HCT116 (cell line): Measurements from ENCODE around the gene THRB. TPM values are rescaled to one million over a fixed set of nuclear protein-coding genes. Genes with fewer than 3 reads are reported as not detected.

Source experiments
- ATAC-seq: fragments of 200-7000 bp; cut with Tn5 transposase; 2 replicates; pipeline ENCODE4 v1.9.1; 2020; ENCODE audit warnings: mild to moderate bottlenecking, moderate library complexity
- BruUV-seq: library from RNA; stranded (reverse); fragments of 400-500 nt; replicated peaks from 2 replicates; lab custom pipeline; 2021; lab: Mats Ljungman, UMichigan
- CTCF ChIA-PET: fragments of 300-600 bp; sonication (Branson Sonifier 250); formaldehyde crosslinking; loops from one replicate; lab custom pipeline; 2021; ENCODE audit warnings: antibody characterized with exemption; lab: Charles Lee
- POLR2A ChIA-PET: fragments of 300-600, 350-600 bp; sonication (Branson Sonifier 250); formaldehyde crosslinking; loops from one replicate; lab custom pipeline; 2021; ENCODE audit warnings: antibody characterized with exemption; lab: Charles Lee
- RAD21 ChIA-PET, 2 experiments: fragments of 300-600 bp; sonication (Branson Sonifier 250); formaldehyde crosslinking; loops; one replicate each; lab custom pipeline; 2023; ENCODE audit warnings: low total read pairs in 2 of 2; ENCODE audit not compliant: uncharacterized antibody in 2 of 2, unreplicated experiment in 2 of 2, low non-redundant PET in 1 of 2; lab: Charles Lee
- DNase-seq: peaks from one replicate; pipeline ENCODE4 v3.0.0-alpha.2; 2010; ENCODE audit warnings: low read depth, low spot score
- H2AFZ ChIP-seq: fragments of 200-600 bp; shearing (Covaris generic), sonication (generic); 2 replicates; pipeline ENCODE4 v1.6.1; 2017; ENCODE audit warnings: low read depth, mixed run types, mixed read lengths, antibody characterized with exemption, low read length; ENCODE audit not compliant: poor library complexity, severe bottlenecking
- H3K27ac ChIP-seq: 2 replicates; pipeline ENCODE4 v1.5.1; 2012; ENCODE audit warnings: low read depth, low read length
- H3K27me3 ChIP-seq: fragments of 200-600 bp; sonication (generic); 2 replicates; pipeline ENCODE4 v1.6.1; 2016; ENCODE audit warnings: mixed run types, low read length, mixed read lengths; ENCODE audit not compliant: insufficient read depth
- H3K36me3 ChIP-seq, 2 experiments: fragments of 200-500 bp in 1 of 2; fragments of 200-600 bp in 1 of 2; sonication (Bioruptor generic) in 1 of 2; sonication (generic) in 1 of 2; 2 replicates each; pipeline versions ENCODE4 v1.5.1 to v1.6.1; 2014 to 2016; ENCODE audit warnings: low read length in 2 of 2, inconsistent platforms in 1 of 2, mixed read lengths in 1 of 2, mixed run types in 1 of 2; ENCODE audit not compliant: insufficient read depth in 2 of 2, control insufficient read depth in 1 of 2
- H3K4me1 ChIP-seq, 2 experiments: fragments of 200-600 bp in 1 of 2; sonication (generic) in 1 of 2; 2 replicates each; pipeline versions ENCODE4 v1.5.1 to v1.6.1; 2012 to 2017; ENCODE audit warnings: low read length in 2 of 2, inconsistent platforms in 1 of 2, mild to moderate bottlenecking in 1 of 2, mixed read lengths in 1 of 2, mixed run types in 1 of 2, moderate library complexity in 1 of 2; ENCODE audit not compliant: insufficient read depth in 2 of 2, control insufficient read depth in 1 of 2
- H3K4me2 ChIP-seq: fragments of 200-600 bp; sonication (generic); 2 replicates; pipeline ENCODE4 v1.6.1; 2017; ENCODE audit warnings: mixed run types, low read length, mixed read lengths
- H3K4me3 ChIP-seq, 2 experiments: fragments of 200-600 bp in 1 of 2; sonication (generic) in 1 of 2; replicated peaks in 1 of 2; 2 replicates each; pipeline ENCODE4 v1.5.1; 2011 to 2016; ENCODE audit warnings: low read length in 2 of 2, control low read depth in 1 of 2, low read depth in 1 of 2, mild to moderate bottlenecking in 1 of 2, mixed read lengths in 1 of 2, mixed run types in 1 of 2
- H3K79me2 ChIP-seq: fragments of 200-600 bp; sonication (generic); 2 replicates; pipeline ENCODE4 v1.6.1; 2017; ENCODE audit warnings: mild to moderate bottlenecking, mixed run types, low read length, moderate library complexity, mixed read lengths; ENCODE audit not compliant: insufficient read depth
- H3K9ac ChIP-seq: fragments of 200-600 bp; sonication (generic); 2 replicates; pipeline ENCODE4 v1.6.1; 2016; ENCODE audit warnings: low read length, mixed read lengths
- H3K9me2 ChIP-seq: fragments of 200-600 bp; sonication (generic), shearing (Covaris generic); 2 replicates; pipeline ENCODE4 v1.6.1; 2017; ENCODE audit warnings: mixed run types, mild to moderate bottlenecking, moderate library complexity; ENCODE audit not compliant: insufficient read depth
- H3K9me3 ChIP-seq, 2 experiments: fragments of 200-500 bp in 1 of 2; fragments of 200-600 bp in 1 of 2; sonication (Bioruptor generic) in 1 of 2; sonication (generic) in 1 of 2; 2 replicates each; pipeline ENCODE4 v1.6.1; 2014 to 2017; ENCODE audit warnings: low read length in 2 of 2, mixed read lengths in 2 of 2, inconsistent platforms in 1 of 2, low read depth in 1 of 2, mild to moderate bottlenecking in 1 of 2, mixed run types in 1 of 2, moderate library complexity in 1 of 2; ENCODE audit not compliant: control insufficient read depth in 1 of 2, insufficient read depth in 1 of 2
- H4K20me1 ChIP-seq: fragments of 200-600 bp; sonication (generic), shearing (Covaris generic); 2 replicates; pipeline ENCODE4 v1.6.1; 2017; ENCODE audit warnings: mixed run types, mild to moderate bottlenecking, moderate library complexity; ENCODE audit not compliant: insufficient read depth
- ATF3 ChIP-seq: IDR thresholded peaks from 2 replicates; pipeline ENCODE4 v1.6.1; 2012
- CBX3 ChIP-seq: IDR thresholded peaks from 2 replicates; pipeline ENCODE4 v1.6.1; 2012; ENCODE audit warnings: low read depth
- CTCF ChIP-seq, 3 experiments: fragments of 200-600 bp in 1 of 3; sonication (generic) in 1 of 3; IDR thresholded peaks in 2 of 3; conservative IDR thresholded peaks in 1 of 3; 2 replicates each; pipeline ENCODE4 v1.5.1; 2012 to 2017; ENCODE audit warnings: low read depth in 2 of 3, low read length in 2 of 3, antibody characterized with exemption in 1 of 3, borderline replicate concordance in 1 of 3, control low read depth in 1 of 3, mild to moderate bottlenecking in 1 of 3, mixed read lengths in 1 of 3, mixed run types in 1 of 3, moderate library complexity in 1 of 3; ENCODE audit not compliant: insufficient read depth in 1 of 3
- EZH2 ChIP-seq: fragments of 200-600 bp; sonication (generic); IDR thresholded peaks from 2 replicates; pipeline ENCODE4 v1.6.1; 2017; ENCODE audit warnings: antibody characterized with exemption, mixed run types
- EZH2phosphoT487 ChIP-seq: fragments of 200-600 bp; IDR thresholded peaks from 2 replicates; pipeline ENCODE4 v1.6.1; 2018; ENCODE audit warnings: antibody characterized with exemption, borderline replicate concordance
- FOSL1 ChIP-seq: IDR thresholded peaks from 2 replicates; pipeline ENCODE4 v1.6.1; 2012; ENCODE audit warnings: low read depth
- MAX ChIP-seq: IDR thresholded peaks from 2 replicates; pipeline ENCODE4 v1.6.1; 2012
- POLR2A ChIP-seq: IDR thresholded peaks from 2 replicates; pipeline ENCODE4 v1.7.0; 2011; ENCODE audit warnings: borderline replicate concordance; ENCODE audit not compliant: insufficient read depth, insufficient read length; ENCODE audit errors: extremely low read depth
- POLR2AphosphoS5 ChIP-seq: IDR thresholded peaks from 2 replicates; pipeline ENCODE4 v1.6.1; 2011; ENCODE audit warnings: mild to moderate bottlenecking, low read depth, low read length, moderate library complexity
- RAD21 ChIP-seq: IDR thresholded peaks from 2 replicates; pipeline ENCODE4 v1.6.1; 2012; ENCODE audit warnings: low read depth, mild to moderate bottlenecking
- REST ChIP-seq: IDR thresholded peaks from 2 replicates; pipeline ENCODE4 v1.6.1; 2012; ENCODE audit warnings: low read depth
- SP1 ChIP-seq: IDR thresholded peaks from 2 replicates; pipeline ENCODE4 v1.6.1; 2012; ENCODE audit warnings: low read depth
- SRF ChIP-seq: IDR thresholded peaks from 2 replicates; pipeline ENCODE4 v1.6.1; 2012; ENCODE audit warnings: low read depth
- TCF7L2 ChIP-seq: IDR thresholded peaks from 2 replicates; pipeline ENCODE4 v1.7.0; 2011; ENCODE audit warnings: borderline replicate concordance, inconsistent platforms; ENCODE audit not compliant: insufficient read depth, insufficient read length; ENCODE audit errors: extremely low read depth
- ZBTB33 ChIP-seq: IDR thresholded peaks from 2 replicates; pipeline ENCODE4 v1.6.1; 2011; ENCODE audit warnings: mild to moderate bottlenecking, low read length, moderate library complexity; ENCODE audit not compliant: insufficient replicate concordance; ENCODE audit errors: extremely low read depth
- ZFX ChIP-seq: fragments of 450-650 bp; IDR thresholded peaks from 2 replicates; pipeline ENCODE4 v1.6.1; 2017
- intact Hi-C: fragments of 100-400 bp; cut with micrococcal nuclease; formaldehyde crosslinking; loops from 2 replicates; pipeline ENCODE4 v1.10.0; 2022
- total RNA-seq: library from RNA; stranded (reverse); gene quantifications from one replicate; pipeline ENCODE4 v1.2.1, GENCODE V29; 2021; ENCODE audit not compliant: unreplicated experiment

The THRB gene
- total RNA-seq, 1 experiment from 2014 or later, result 2.5 TPM

GRCh38 chr3:24224666-24225384, 269.8 kb downstream of the THRB start:
- no peak overlapping the region for H3K4me3 ChIP-seq
- no peak overlapping the region for H2AFZ ChIP-seq
- H3K9me3 ChIP-seq, result no peaks in the 10 kb centered on the region
- no peak overlapping the region for H3K4me2 ChIP-seq
- H3K9me2 ChIP-seq, result no peaks in the 10 kb centered on the region
- no peak for ATAC-seq
- H3K27me3 ChIP-seq, result no peaks in the 10 kb centered on the region
- no peaks in the 10 kb centered on the region for H4K20me1 ChIP-seq
- no peak overlapping the region for H3K9ac ChIP-seq
- BruUV-seq, result no TSS peak
- ChIA-PET RAD21 (no interaction called here), CTCF (no interaction called here)
- H3K36me3 ChIP-seq, result no peaks in the 10 kb centered on the region
- H3K27ac ChIP-seq, result no peak overlapping the region
- intact Hi-C loops, result no loop called here
- H3K79me2 ChIP-seq, result no peaks in the 10 kb centered on the region
- TF ChIP-seq ZFX (no peak), POLR2A (no peak), EZH2phosphoT487 (no peak), SRF (no peak), ATF3 (no peak), REST (no peak), CTCF (IDR thresholded peaks at IDR 0.05 in 2 of 3, conservative IDR thresholded peaks at IDR 0.05 in 1 of 3; ENCODE audit: borderline replicate concordance in 1 of 3, insufficient read depth in 1 of 3, low read depth in 2 of 3, low read length in 2 of 3) (no peak), MAX (no peak), TCF7L2 (no peak), POLR2AphosphoS5 (no peak), RAD21 (no peak), SP1 (no peak), EZH2 (no peak), FOSL1 (no peak), CBX3 (no peak), ZBTB33 (no peak)
- TF ChIP-seq, all 23 proteins: peak for 0
- H3K4me1 ChIP-seq, result peaks cover 3% of the 10 kb centered on the region in 2 experiments; a peak in 3 of 4 replicates
- POLR2A ChIA-PET, result no interaction called here
- no peak for DNase-seq
